GM12801 (cell line): ENCODE results near the gene SLCO1A2.

ENCODE experiments used
- CTCF ChIP-seq: IDR thresholded peaks from one replicate; pipeline ENCODE4 v1.5.1; 2011; ENCODE audit warnings: control low read depth; ENCODE audit not compliant: insufficient read length; ENCODE audit errors: extremely low read depth

The SLCO1A2 gene

GRCh38 chr12:21354641-21355040, 19.9 kb upstream of the SLCO1A2 start:
- TF ChIP-seq CTCF = no peak

GRCh38 chr12:21353948-21354347, 19.2 kb upstream of the SLCO1A2 start:
- no peak for TF ChIP-seq CTCF

- TF ChIP-seq CTCF = no peak
Observed at GRCh38 chr12:21353487-21353886, 18.8 kb upstream of the SLCO1A2 start.

GRCh38 chr12:21350975-21351374, 16.3 kb upstream of the SLCO1A2 start:
- no peak for TF ChIP-seq CTCF

GRCh38 chr12:21346542-21347205, 12.0 kb upstream of the SLCO1A2 start:
- TF ChIP-seq CTCF = no peak

GRCh38 chr12:21343636-21344035, 8.9 kb upstream of the SLCO1A2 start:
- TF ChIP-seq CTCF = no peak

- no peak for TF ChIP-seq CTCF
Observed at GRCh38 chr12:21341769-21342168, 7.1 kb upstream of the SLCO1A2 start.
